Mucosa of rectum (tissue), 2 donors: ENCODE results near the gene EOLA2.
"Not testable (repeated sequence)": the region's sequence is repeated elsewhere in the genome, so short reads cannot be mapped to it uniquely, and the experiment has no call there.

Experiments
- H3K27ac ChIP-seq, 2 donors: one replicate each; pipeline ENCODE4 v1.7.0; 2013; ENCODE audit warnings: inconsistent platforms in 2 of 2, low read depth in 2 of 2, low read length in 2 of 2
- H3K27me3 ChIP-seq, 2 donors: one replicate each; pipeline ENCODE4 v1.7.0; 2013; ENCODE audit warnings: low read length in 2 of 2; ENCODE audit not compliant: control insufficient read depth in 2 of 2, insufficient read depth in 2 of 2
- H3K36me3 ChIP-seq, 2 donors: one replicate each; pipeline ENCODE4 v1.7.0; 2013; ENCODE audit warnings: low read length in 2 of 2; ENCODE audit not compliant: control insufficient read depth in 2 of 2, insufficient read depth in 2 of 2
- H3K4me1 ChIP-seq, 2 donors: one replicate each; pipeline ENCODE4 v1.7.0; 2013; ENCODE audit warnings: low read length in 2 of 2, mild to moderate bottlenecking in 1 of 2; ENCODE audit not compliant: control insufficient read depth in 2 of 2, insufficient read depth in 2 of 2
- H3K4me3 ChIP-seq, 2 donors: one replicate each; pipeline ENCODE4 v1.7.0; 2013; ENCODE audit warnings: low read length in 2 of 2
- H3K9ac ChIP-seq, 2 donors: one replicate each; pipeline ENCODE4 v1.7.0; 2013; ENCODE audit warnings: low read length in 2 of 2, low read depth in 1 of 2, mild to moderate bottlenecking in 1 of 2
- H3K9me3 ChIP-seq, 2 donors: one replicate each; pipeline ENCODE4 v1.7.0; 2013; ENCODE audit warnings: low read length in 2 of 2; ENCODE audit not compliant: control insufficient read depth in 2 of 2
- donor health status: healthy.
- donor health status: Normal muscosa, but diverticular disease.

EOLA2 gene

DNA sequence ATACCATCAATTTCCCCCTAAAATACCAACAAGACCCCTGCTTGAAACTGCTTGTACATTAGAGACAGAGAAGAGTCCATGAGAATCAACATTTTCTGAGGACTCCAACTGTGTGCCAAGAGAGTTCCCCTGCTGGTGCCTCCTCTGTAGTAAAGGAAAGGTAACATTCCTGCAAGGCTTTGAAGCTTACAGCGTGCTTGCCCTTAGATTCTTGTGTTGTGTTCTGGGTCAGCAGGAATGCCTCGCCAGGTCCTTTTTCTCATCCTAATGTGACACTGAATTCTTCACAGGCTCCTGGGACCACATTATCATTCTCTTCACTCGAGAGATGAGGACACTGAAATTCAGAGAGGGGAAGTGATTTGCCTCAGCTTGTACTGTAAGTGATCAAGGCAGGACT is 9.7 kb upstream of the EOLA2 start:
- H3K4me3 ChIP-seq, result no peak overlapping the region
- H3K9me3 ChIP-seq, result no peaks in the 10 kb centered on the region
- H3K27ac ChIP-seq, result no peak overlapping the region
- no peaks in the 10 kb centered on the region for H3K27me3 ChIP-seq
- H3K36me3 ChIP-seq, result peaks cover 0 to 10% of the 10 kb centered on the region in 2 donors
- H3K9ac ChIP-seq, result no peak overlapping the region
- H3K4me1 ChIP-seq, result no peaks in the 10 kb centered on the region

GRCh38 chrX:149946932-149947331 is 8.6 kb upstream of the EOLA2 start:
- H3K27me3 ChIP-seq, H3K27ac ChIP-seq, H3K4me3 ChIP-seq, H3K9ac ChIP-seq, H3K9me3 ChIP-seq, H3K4me1 ChIP-seq: not testable (repeated sequence)
- peaks cover 0 to 10% of the 10 kb centered on the region in 2 donors for H3K36me3 ChIP-seq

GRCh38 chrX:149945820-149946219 is 7.5 kb upstream of the EOLA2 start:
- not testable (repeated sequence) for H3K4me3 ChIP-seq, H3K27ac ChIP-seq, H3K9ac ChIP-seq, H3K27me3 ChIP-seq, H3K4me1 ChIP-seq, H3K9me3 ChIP-seq
- H3K36me3 ChIP-seq, result peaks cover 0 to 10% of the 10 kb centered on the region in 2 donors

DNA sequence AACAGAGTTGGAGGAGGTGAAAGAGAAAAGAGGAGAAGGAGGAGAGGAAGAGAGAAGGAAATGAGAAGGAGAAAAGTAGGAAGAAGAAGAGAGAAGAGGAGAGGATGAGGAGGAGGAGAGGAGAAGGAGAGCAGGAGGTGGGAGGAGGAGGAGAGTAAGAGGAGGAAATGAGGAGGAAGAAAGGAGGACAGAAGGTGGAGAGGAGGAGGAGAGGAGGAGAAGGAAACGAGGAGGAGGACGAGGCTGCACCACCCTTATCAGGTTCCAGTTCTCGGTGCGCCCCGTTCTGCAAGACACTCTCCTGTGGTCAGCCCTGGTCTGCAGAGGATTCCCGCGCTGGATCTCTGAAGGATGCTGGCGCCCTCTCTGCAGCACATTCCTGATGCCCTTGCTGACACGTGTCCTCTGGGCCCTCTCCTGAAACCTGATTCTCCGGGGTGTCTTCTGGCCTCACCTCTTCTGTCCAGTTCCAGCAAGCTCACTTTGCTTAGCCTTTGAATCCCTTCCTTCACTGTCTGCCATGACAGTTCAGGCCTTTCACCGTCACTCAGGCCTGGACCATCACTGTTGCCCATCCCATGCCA is 6.9 kb upstream of the EOLA2 start:
- H3K36me3 ChIP-seq, result peaks cover 0 to 10% of the 10 kb centered on the region in 2 donors
- H3K4me1 ChIP-seq, H3K27ac ChIP-seq, H3K4me3 ChIP-seq, H3K9me3 ChIP-seq, H3K9ac ChIP-seq, H3K27me3 ChIP-seq: not testable (repeated sequence)

GRCh38 chrX:149940674-149941024 is 2.4 kb upstream of the EOLA2 start:
- not testable (repeated sequence) for H3K27me3 ChIP-seq, H3K36me3 ChIP-seq, H3K9me3 ChIP-seq, H3K4me1 ChIP-seq
- Histone ChIP-seq H3K4me3 (peak overlapping the region; percentile 31 to 46), H3K27ac (peak overlapping the region; percentile 37 to 61), H3K9ac (peak overlapping the region in 1 of 2 donors; percentile 34)

DNA sequence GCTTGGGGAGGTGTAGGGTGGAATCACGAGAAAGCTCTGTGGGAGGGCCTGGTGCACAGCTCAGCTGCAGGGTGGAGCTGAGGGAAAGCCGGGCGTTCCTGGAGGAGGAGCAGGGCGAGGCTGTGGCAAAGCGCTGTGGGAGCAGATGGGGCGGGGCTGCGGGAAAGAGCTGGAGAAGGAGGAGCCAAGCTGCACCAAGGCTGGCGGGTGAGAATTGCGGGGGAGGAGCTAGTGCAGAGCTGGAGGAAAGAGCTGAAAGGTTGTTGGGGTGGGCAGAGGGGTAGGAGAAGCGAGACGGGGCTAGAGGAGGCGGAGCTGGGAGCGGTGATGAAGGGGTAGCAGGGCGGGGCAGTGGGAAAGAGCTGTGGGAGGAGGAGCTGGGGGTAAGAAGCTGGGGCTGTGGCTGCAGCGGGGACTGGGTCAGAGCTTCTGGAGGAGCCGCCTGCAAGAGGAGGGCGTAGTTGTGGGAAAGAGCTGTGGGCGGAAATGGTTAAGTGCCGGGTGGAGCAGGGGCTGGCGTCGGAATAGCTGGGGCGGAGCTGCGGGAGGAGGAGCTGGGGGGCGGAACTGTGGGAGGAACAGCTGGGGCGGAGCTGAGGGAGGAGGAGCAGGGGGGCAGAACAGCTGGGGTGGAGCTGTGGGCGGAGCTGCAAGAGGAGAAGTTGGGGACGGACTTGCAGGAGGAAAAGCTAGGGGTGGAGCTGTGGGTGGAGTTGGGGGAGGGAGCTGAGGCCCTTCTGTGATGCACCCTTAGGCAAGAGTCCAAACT is 1.8 kb upstream of the EOLA2 start:
- H3K4me1 ChIP-seq, result peaks cover 0 to 8% of the 10 kb centered on the region in 2 donors
- H3K27ac ChIP-seq, result peak overlapping the region; percentile 95 to 96
- H3K36me3 ChIP-seq, result peaks cover 0 to 3% of the 10 kb centered on the region in 2 donors
- no peaks in the 10 kb centered on the region for H3K27me3 ChIP-seq
- H3K4me3 ChIP-seq, result peak overlapping the region; percentile 62 to 63
- H3K9me3 ChIP-seq, result no peaks in the 10 kb centered on the region
- H3K9ac ChIP-seq, result peak overlapping the region; percentile 47 to 72

DNA sequence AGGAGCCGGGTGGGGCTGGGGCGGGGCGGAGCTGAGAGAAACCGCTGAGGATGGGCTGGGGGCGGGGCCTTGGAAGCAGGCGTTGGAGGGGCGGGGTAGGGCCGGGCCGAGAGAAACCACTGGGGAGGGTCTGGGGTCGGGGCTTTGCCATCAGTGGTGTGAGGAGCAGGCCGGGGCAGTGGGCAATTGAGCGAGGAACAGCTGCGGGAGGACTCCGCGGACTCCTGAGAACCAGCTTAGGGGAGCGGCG is 1.3 kb upstream of the EOLA2 start:
- Histone ChIP-seq H3K4me3 (peak overlapping the region; percentile 62 to 63), H3K27ac (peak overlapping the region; percentile 95 to 96), H3K9ac (peak overlapping the region; percentile 47 to 72), H3K36me3 (peaks cover 0 to 3% of the 10 kb centered on the region in 2 donors), H3K4me1 (peaks cover 0 to 8% of the 10 kb centered on the region in 2 donors), H3K9me3 (no peaks in the 10 kb centered on the region), H3K27me3 (no peaks in the 10 kb centered on the region)

- H3K4me3 ChIP-seq, result peak overlapping the region in 1 of 2 donors; percentile 80
- H3K4me1 ChIP-seq, result peaks cover 0 to 8% of the 10 kb centered on the region in 2 donors
- no peaks in the 10 kb centered on the region for H3K9me3 ChIP-seq
- no peaks in the 10 kb centered on the region for H3K27me3 ChIP-seq
- H3K36me3 ChIP-seq, result peaks cover 0 to 4% of the 10 kb centered on the region in 2 donors
- H3K9ac ChIP-seq, result no peak overlapping the region
- H3K27ac ChIP-seq, result peak overlapping the region; percentile 95 to 96
Observed at GRCh38 chrX:149938881-149939654, 777 bp upstream of the EOLA2 start.

DNA sequence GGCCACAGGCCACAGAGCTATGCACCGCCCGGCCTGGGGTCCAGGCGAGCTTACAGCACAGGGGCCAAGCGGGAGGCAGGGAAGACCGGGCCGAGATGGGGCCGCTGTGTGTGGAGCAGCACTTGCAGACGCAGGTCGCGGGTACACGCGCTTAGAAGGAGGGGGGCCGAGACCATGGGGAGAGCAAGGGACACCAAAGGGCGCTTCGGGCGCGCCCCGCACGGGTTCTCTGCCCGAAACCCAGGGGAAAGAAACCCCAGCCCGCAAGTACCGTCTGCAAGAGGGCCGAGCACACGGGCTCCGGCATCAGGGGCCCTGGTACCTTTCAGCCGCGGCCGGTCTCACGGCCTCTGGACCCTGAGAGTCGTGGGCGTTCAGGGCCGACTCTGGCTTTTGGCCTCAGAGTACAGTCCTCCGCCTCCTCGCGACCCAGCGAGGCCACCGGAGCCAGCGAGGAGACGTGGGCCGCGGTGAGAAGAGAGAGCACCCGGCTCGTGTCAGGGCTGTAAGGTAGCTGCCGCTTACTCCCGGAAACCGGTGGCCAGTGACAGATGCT is 342 bp downstream of the EOLA2 start:
- Histone ChIP-seq H3K4me3 (peak overlapping the region; percentile 80), H3K36me3 (peaks cover 0 to 3% of the 10 kb centered on the region in 2 donors), H3K9ac (peak overlapping the region; percentile 84 to 93), H3K4me1 (peaks cover 0 to 8% of the 10 kb centered on the region in 2 donors), H3K27ac (peak overlapping the region; percentile 93 to 96), H3K27me3 (no peaks in the 10 kb centered on the region), H3K9me3 (no peaks in the 10 kb centered on the region)

GRCh38 chrX:149937328-149937727 is 963 bp downstream of the EOLA2 start:
- not testable (repeated sequence) for H3K9me3 ChIP-seq, H3K27me3 ChIP-seq, H3K4me1 ChIP-seq, H3K36me3 ChIP-seq
- peak overlapping the region; percentile 84 to 93 for H3K9ac ChIP-seq
- peak overlapping the region in 1 of 2 donors; percentile 93 for H3K27ac ChIP-seq
- peak overlapping the region; percentile 80 for H3K4me3 ChIP-seq
